ENCODE data around the gene SFXN5. TPM values are rescaled to one million over a fixed set of nuclear protein-coding genes. Genes with fewer than 3 reads are reported as not detected.

The SFXN5 gene
- total RNA-seq, 1 experiment from 2014 or later: 6.0 TPM

DNA sequence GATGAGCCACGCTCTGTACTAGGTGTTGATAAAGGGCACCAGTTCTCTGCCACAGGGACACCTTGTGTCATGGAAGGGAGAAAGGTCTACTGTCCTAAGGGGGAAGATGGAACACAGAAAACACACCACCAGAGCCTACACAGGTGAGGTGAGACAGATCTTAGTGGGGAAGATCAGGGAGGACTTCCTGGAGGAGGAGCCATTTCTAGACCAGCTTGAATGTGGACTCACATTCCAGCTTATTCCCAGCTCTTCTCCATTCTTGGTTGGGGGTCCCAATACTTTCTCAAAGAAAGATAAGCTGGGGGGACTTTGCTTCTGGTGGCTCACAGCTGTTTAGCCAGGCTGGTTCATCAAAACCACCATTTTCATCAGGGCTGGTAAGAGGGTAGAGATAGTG, 118.0 kb downstream of the SFXN5 start:
- ChIA-PET POLR2A (no interaction called here), CTCF (interaction anchor here (0.6 to 2.0 kb wide), 2 partner anchors 14 to 20 kb away, joined by 3 to 9 read pairs; no protein-coding TSS in a partner anchor)
- BruUV-seq (replicated peaks): no TSS peak
- no peak overlapping the region for H3K27ac Mint-ChIP-seq (ENCODE audit: low read depth, unreplicated experiment)
- H3K9me3 Mint-ChIP-seq (ENCODE audit: unreplicated experiment): no peaks in the 10 kb centered on the region
- H3K4me3 Mint-ChIP-seq (ENCODE audit: unreplicated experiment): no peak overlapping the region
- H3K27me3 Mint-ChIP-seq (ENCODE audit: insufficient read depth, unreplicated experiment): no peaks in the 10 kb centered on the region
- H3K36me3 Mint-ChIP-seq (ENCODE audit: insufficient read depth, unreplicated experiment): peaks cover 6% of the 10 kb centered on the region
- TF ChIP-seq, protein P1, sequence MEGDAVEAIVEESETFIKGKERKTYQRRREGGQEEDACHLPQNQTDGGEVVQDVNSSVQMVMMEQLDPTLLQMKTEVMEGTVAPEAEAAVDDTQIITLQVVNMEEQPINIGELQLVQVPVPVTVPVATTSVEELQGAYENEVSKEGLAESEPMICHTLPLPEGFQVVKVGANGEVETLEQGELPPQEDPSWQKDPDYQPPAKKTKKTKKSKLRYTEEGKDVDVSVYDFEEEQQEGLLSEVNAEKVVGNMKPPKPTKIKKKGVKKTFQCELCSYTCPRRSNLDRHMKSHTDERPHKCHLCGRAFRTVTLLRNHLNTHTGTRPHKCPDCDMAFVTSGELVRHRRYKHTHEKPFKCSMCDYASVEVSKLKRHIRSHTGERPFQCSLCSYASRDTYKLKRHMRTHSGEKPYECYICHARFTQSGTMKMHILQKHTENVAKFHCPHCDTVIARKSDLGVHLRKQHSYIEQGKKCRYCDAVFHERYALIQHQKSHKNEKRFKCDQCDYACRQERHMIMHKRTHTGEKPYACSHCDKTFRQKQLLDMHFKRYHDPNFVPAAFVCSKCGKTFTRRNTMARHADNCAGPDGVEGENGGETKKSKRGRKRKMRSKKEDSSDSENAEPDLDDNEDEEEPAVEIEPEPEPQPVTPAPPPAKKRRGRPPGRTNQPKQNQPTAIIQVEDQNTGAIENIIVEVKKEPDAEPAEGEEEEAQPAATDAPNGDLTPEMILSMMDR (IDR thresholded peaks at IDR 0.05; ENCODE audit: unreplicated experiment): no peak
- intact Hi-C loops (cut with micrococcal nuclease): no loop called here
- no peak for DNase-seq (ENCODE audit: unreplicated experiment)
- peaks cover 6% of the 10 kb centered on the region for H3K4me1 Mint-ChIP-seq (ENCODE audit: insufficient read depth, unreplicated experiment)

DNA sequence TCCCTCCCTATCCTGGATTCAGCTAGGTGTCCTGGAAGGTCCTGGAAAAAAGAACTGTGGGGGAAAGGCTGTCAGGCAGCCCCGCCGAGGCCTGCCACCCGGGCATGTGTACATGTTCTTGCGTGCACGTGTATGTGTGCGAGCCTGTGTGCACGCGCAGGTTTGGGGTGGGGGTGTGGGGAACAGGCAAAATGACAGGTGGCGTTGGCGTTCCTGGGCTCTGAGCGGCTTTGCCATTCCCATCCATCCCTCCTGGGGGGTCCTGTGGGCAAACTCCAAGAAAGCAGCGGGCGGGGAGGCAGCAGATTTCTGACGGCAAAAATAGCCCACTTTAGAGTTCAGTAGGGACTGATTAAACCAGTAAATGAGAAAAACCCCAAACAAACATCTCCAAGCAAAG, 118.6 kb downstream of the SFXN5 start:
- Mint-ChIP-seq H3K27me3 (ENCODE audit: insufficient read depth, unreplicated experiment) (no peaks in the 10 kb centered on the region), H3K9me3 (ENCODE audit: unreplicated experiment) (no peaks in the 10 kb centered on the region), H3K36me3 (ENCODE audit: insufficient read depth, unreplicated experiment) (peaks cover 7% of the 10 kb centered on the region), H3K27ac (ENCODE audit: low read depth, unreplicated experiment) (no peak overlapping the region), H3K4me1 (ENCODE audit: insufficient read depth, unreplicated experiment) (peaks cover 6% of the 10 kb centered on the region), H3K4me3 (ENCODE audit: unreplicated experiment) (no peak overlapping the region)
- DNase-seq (ENCODE audit: unreplicated experiment): no peak
- TF ChIP-seq, protein P1 (IDR thresholded peaks at IDR 0.05; ENCODE audit: unreplicated experiment): no peak
- BruUV-seq (replicated peaks): no TSS peak
- intact Hi-C loops (cut with micrococcal nuclease): no loop called here
- POLR2A ChIA-PET: no interaction called here
- CTCF ChIA-PET: no interaction called here

DNA sequence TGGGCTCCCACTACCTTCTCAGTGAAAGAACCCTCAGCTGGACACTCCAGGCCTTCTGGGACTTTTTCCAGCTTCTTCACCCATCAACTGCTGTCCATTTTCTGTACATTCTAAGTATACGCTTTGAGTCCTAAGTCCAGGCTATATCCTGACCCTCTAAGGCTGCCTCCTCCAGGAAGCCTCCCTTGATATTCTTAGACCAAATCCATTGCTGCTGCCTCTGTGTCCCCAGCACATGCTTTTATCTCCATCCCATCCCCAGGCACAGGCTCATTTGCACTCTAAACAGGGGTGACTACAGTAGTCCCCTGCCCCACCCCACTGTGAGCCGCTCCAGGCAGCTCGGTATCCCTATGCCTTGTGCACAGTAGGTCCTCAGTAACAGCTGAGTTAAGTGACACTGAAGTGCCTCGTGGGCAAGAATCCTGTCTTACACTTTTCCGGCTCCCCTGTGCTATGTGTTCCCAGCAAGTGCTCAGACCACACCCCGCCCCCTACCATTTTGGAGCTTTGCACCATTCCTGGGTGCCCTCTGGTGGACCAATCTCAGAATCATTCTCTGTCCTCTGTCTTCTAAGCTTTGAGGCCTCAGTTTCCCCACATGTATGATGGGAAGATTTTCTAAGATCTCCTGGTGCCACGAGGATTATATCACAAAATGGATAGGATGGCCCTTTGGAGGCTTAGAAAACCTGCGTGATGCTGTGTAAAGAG, 119.2 kb downstream of the SFXN5 start:
- Mint-ChIP-seq H3K4me1 (ENCODE audit: insufficient read depth, unreplicated experiment) (peaks cover 6% of the 10 kb centered on the region), H3K27me3 (ENCODE audit: insufficient read depth, unreplicated experiment) (no peaks in the 10 kb centered on the region), H3K36me3 (ENCODE audit: insufficient read depth, unreplicated experiment) (peaks cover 7% of the 10 kb centered on the region), H3K4me3 (ENCODE audit: unreplicated experiment) (no peak overlapping the region), H3K27ac (ENCODE audit: low read depth, unreplicated experiment) (no peak overlapping the region), H3K9me3 (ENCODE audit: unreplicated experiment) (no peaks in the 10 kb centered on the region)
- DNase-seq (ENCODE audit: unreplicated experiment): no peak
- CTCF ChIA-PET: interaction anchor here (1.0 to 1.1 kb wide), 2 partner anchors 11 to 12 kb away, joined by 3 read pairs; no protein-coding TSS in a partner anchor
- intact Hi-C loops (cut with micrococcal nuclease): no loop called here
- TF ChIP-seq, protein P1 (IDR thresholded peaks at IDR 0.05; ENCODE audit: unreplicated experiment): no peak
- no TSS peak for BruUV-seq (replicated peaks)
- POLR2A ChIA-PET: no interaction called here

DNA sequence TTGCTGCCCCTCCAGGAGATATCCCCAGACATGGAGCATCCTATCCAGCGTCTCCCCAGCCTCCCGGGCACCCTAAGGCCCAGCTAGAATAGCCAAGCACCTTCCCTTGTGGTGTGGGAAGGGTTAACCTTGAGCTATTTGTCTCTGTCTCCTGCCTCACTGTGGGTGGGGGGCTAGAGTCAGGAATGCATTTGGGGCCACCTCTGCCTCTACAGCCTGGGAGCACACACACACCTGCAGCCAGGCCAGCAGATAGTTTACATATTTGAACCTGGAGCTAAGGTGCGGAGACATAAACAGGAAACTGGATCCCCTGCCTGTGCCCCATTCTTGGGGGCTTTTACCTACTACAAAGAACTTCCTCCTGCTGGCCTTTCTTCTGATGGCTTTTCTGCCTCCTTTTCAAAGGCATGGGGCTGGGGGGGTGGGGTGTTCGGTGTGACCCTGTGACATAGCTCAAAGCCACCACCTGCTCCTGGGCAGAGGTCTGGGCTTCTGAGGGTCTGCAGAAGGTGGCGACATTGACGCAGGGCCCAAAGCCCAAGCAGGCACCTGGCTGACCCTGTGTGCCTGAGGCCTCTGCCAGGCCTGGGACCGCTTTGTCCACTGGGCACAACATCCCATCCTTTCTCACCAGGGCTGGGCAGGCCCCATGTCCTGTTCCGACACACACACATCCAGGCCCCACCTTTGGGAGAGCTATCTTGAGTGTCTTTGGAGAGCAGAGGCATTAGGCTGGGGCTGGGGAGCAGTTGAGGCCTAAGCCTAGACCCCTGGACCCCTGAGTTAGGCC, 120.0 kb downstream of the SFXN5 start:
- no peaks in the 10 kb centered on the region for H3K27me3 Mint-ChIP-seq (ENCODE audit: insufficient read depth, unreplicated experiment)
- H3K9me3 Mint-ChIP-seq (ENCODE audit: unreplicated experiment): no peaks in the 10 kb centered on the region
- H3K4me1 Mint-ChIP-seq (ENCODE audit: insufficient read depth, unreplicated experiment): peaks cover 6% of the 10 kb centered on the region
- BruUV-seq (replicated peaks): no TSS peak
- no peak for DNase-seq (ENCODE audit: unreplicated experiment)
- intact Hi-C loops (cut with micrococcal nuclease): no loop called here
- TF ChIP-seq, protein P1 (IDR thresholded peaks at IDR 0.05; ENCODE audit: unreplicated experiment): no peak
- H3K27ac Mint-ChIP-seq (ENCODE audit: low read depth, unreplicated experiment): no peak overlapping the region
- peaks cover 7% of the 10 kb centered on the region for H3K36me3 Mint-ChIP-seq (ENCODE audit: insufficient read depth, unreplicated experiment)
- CTCF ChIA-PET: interaction anchor here (0.7 to 1.1 kb wide), 3 partner anchors 10 to 56 kb away, joined by 3 read pairs; no protein-coding TSS in a partner anchor
- H3K4me3 Mint-ChIP-seq (ENCODE audit: unreplicated experiment): no peak overlapping the region
- POLR2A ChIA-PET: no interaction called here

All from MCF 10A (cell line).